IMR-90 (cell line): ENCODE results near the gene RPUSD1. TPM values are rescaled to one million over a fixed set of nuclear protein-coding genes. Genes with fewer than 3 reads are reported as not detected.
A peak's percentile ranks its signal among the peaks of the same experiment; 100 is the strongest.

Experiments
- ATAC-seq: fragments of 200-7000 bp; cut with Tn5 transposase; 2 replicates; pipeline ENCODE4 v1.9.1; 2020; ENCODE audit warnings: low read depth, mild to moderate bottlenecking, moderate library complexity
- BruUV-seq: library from RNA; stranded (reverse); fragments of 400-500 nt; replicated peaks from 2 replicates; lab custom pipeline; 2021; lab: Mats Ljungman, UMichigan
- CTCF ChIA-PET: fragments of 300-600 bp; formaldehyde crosslinking; extraction: SDS; loops from one replicate; lab custom pipeline; 2021; ENCODE audit warnings: antibody characterized with exemption; lab: Yijun Ruan, JAX
- POLR2A ChIA-PET: fragments of 300-600 bp; sonication (Branson Sonifier 250); formaldehyde crosslinking; loops from one replicate; lab custom pipeline; 2022; ENCODE audit warnings: antibody characterized with exemption; ENCODE audit not compliant: unreplicated experiment; lab: Charles Lee
- DNase-seq: peaks from one replicate; pipeline ENCODE4 v3.0.0; 2013
- H2AFZ ChIP-seq: replicated peaks from 2 replicates; pipeline ENCODE3; 2013; ENCODE audit warnings: low read length, mild to moderate bottlenecking; ENCODE audit not compliant: poor library complexity
- H2AK5ac ChIP-seq: 2 replicates; pipeline ENCODE4 v1.6.1; 2013; ENCODE audit warnings: low read depth, low read length, inconsistent platforms
- H2AK9ac ChIP-seq: replicated peaks from 2 replicates; pipeline ENCODE3; 2013; ENCODE audit warnings: mild to moderate bottlenecking, low read depth, low read length, moderate library complexity; ENCODE audit not compliant: poor library complexity
- H2BK120ac ChIP-seq: 2 replicates; pipeline ENCODE4 v1.6.1; 2013; ENCODE audit warnings: low read depth, low read length, inconsistent platforms
- H2BK15ac ChIP-seq: 3 replicates; pipeline ENCODE4 v1.6.1; 2013; ENCODE audit warnings: low read depth, low read length, inconsistent platforms
- H2BK20ac ChIP-seq: 2 replicates; pipeline ENCODE4 v1.6.1; 2013; ENCODE audit warnings: low read depth, mild to moderate bottlenecking, inconsistent platforms, low read length, moderate library complexity
- H2BK5ac ChIP-seq: 2 replicates; pipeline ENCODE4 v1.6.1; 2013; ENCODE audit warnings: mild to moderate bottlenecking, low read depth, low read length, inconsistent platforms; ENCODE audit not compliant: poor library complexity, severe bottlenecking
- H3K14ac ChIP-seq: replicated peaks from 2 replicates; pipeline ENCODE4 v1.6.1; 2013; ENCODE audit warnings: low read depth, low read length, inconsistent platforms
- H3K18ac ChIP-seq: 2 replicates; pipeline ENCODE4 v1.6.1; 2013; ENCODE audit warnings: low read depth, low read length, control low read depth
- H3K23ac ChIP-seq: 2 replicates; pipeline ENCODE4 v1.6.1; 2013; ENCODE audit warnings: low read depth, low read length, inconsistent platforms
- H3K27ac ChIP-seq: 2 replicates; pipeline ENCODE4 v1.5.1; 2013; ENCODE audit warnings: mild to moderate bottlenecking, control low read depth, low read length; ENCODE audit not compliant: insufficient read depth
- H3K27me3 ChIP-seq: 2 replicates; pipeline ENCODE4 v1.6.1; 2013; ENCODE audit warnings: low read length; ENCODE audit not compliant: control insufficient read depth, insufficient read depth
- H3K36me3 ChIP-seq: 2 replicates; pipeline ENCODE4 v1.6.1; 2013; ENCODE audit warnings: low read length, mixed read lengths; ENCODE audit not compliant: control insufficient read depth, insufficient read depth
- H3K4ac ChIP-seq: 2 replicates; pipeline ENCODE4 v1.6.1; 2013; ENCODE audit warnings: low read depth, low read length, inconsistent platforms
- H3K4me1 ChIP-seq: 2 replicates; pipeline ENCODE4 v1.6.1; 2013; ENCODE audit warnings: low read length, mixed read lengths; ENCODE audit not compliant: control insufficient read depth, insufficient read depth
- H3K4me2 ChIP-seq: 2 replicates; pipeline ENCODE4 v1.6.1; 2013; ENCODE audit warnings: low read depth, mild to moderate bottlenecking, control low read depth, low read length, moderate library complexity
- H3K4me3 ChIP-seq: 2 replicates; pipeline ENCODE4 v1.5.1; 2013; ENCODE audit warnings: low read depth, mild to moderate bottlenecking, control low read depth, low read length, moderate library complexity; ENCODE audit not compliant: insufficient read depth
- H3K56ac ChIP-seq: 2 replicates; pipeline ENCODE4 v1.6.1; 2013; ENCODE audit warnings: low read length, inconsistent platforms; ENCODE audit not compliant: insufficient read depth; ENCODE audit errors: extremely low read depth
- H3K79me1 ChIP-seq, 2 experiments: 2 replicates each; pipeline ENCODE4 v1.6.1; 2013; ENCODE audit warnings: low read length in 2 of 2, inconsistent platforms in 1 of 2, low read depth in 1 of 2
- H3K9ac ChIP-seq: 2 replicates; pipeline ENCODE4 v1.6.1; 2013; ENCODE audit warnings: low read depth, low read length, control low read depth
- H3K9me1 ChIP-seq: 2 replicates; pipeline ENCODE4 v1.6.1; 2013; ENCODE audit warnings: low read length, inconsistent platforms; ENCODE audit not compliant: insufficient read depth
- H3K9me3 ChIP-seq: 2 replicates; pipeline ENCODE4 v1.6.1; 2013; ENCODE audit warnings: low read length; ENCODE audit not compliant: control insufficient read depth, insufficient read depth
- H4K20me1 ChIP-seq: 2 replicates; pipeline ENCODE4 v1.6.1; 2013; ENCODE audit warnings: low read length, inconsistent platforms; ENCODE audit not compliant: insufficient read depth
- H4K5ac ChIP-seq: 2 replicates; pipeline ENCODE4 v1.6.1; 2013; ENCODE audit warnings: mild to moderate bottlenecking, low read depth, low read length, control low read depth
- H4K8ac ChIP-seq, 2 experiments: 2 replicates each; pipeline ENCODE4 v1.6.1; 2013; ENCODE audit warnings: low read depth in 2 of 2, low read length in 2 of 2, control low read depth in 1 of 2, inconsistent platforms in 1 of 2
- H4K91ac ChIP-seq: 2 replicates; pipeline ENCODE4 v1.6.1; 2013; ENCODE audit warnings: low read depth, low read length, inconsistent platforms; ENCODE audit not compliant: insufficient read depth
- CEBPB ChIP-seq: IDR thresholded peaks from 2 replicates; pipeline ENCODE4 v1.6.1; 2012; ENCODE audit warnings: low read depth, low read length, improper control_type of control experiment
- CHD1 ChIP-seq: IDR thresholded peaks from 2 replicates; pipeline ENCODE4 v1.6.1; 2012; ENCODE audit warnings: low read depth, low read length, improper control_type of control experiment
- ELK1 ChIP-seq: fragments of 150-350 bp; IDR thresholded peaks from 2 replicates; pipeline ENCODE4 v1.6.1; 2016; ENCODE audit warnings: low read depth, mild to moderate bottlenecking, low read length, moderate library complexity, borderline replicate concordance
- FOS ChIP-seq: fragments of 150-350 bp; IDR thresholded peaks from 2 replicates; pipeline ENCODE4 v1.6.1; 2016; ENCODE audit warnings: low read depth, low read length
- MAFK ChIP-seq: IDR thresholded peaks from 2 replicates; pipeline ENCODE4 v1.6.1; 2012; ENCODE audit warnings: low read depth, low read length, improper control_type of control experiment
- MXI1 ChIP-seq: IDR thresholded peaks from 2 replicates; pipeline ENCODE4 v1.6.1; 2012; ENCODE audit warnings: low read depth, mild to moderate bottlenecking, low read length, moderate library complexity, borderline replicate concordance
- POLR2A ChIP-seq: IDR thresholded peaks from 2 replicates; pipeline ENCODE4 v1.6.1; 2012; ENCODE audit warnings: mild to moderate bottlenecking, low read depth, low read length
- RAD21 ChIP-seq: IDR thresholded peaks from 2 replicates; pipeline ENCODE4 v1.6.1; 2012; ENCODE audit warnings: low read length, improper control_type of control experiment
- RFX5 ChIP-seq: IDR thresholded peaks from 2 replicates; pipeline ENCODE4 v1.8.0; 2012; ENCODE audit warnings: low read depth, mild to moderate bottlenecking, low read length, moderate library complexity
- USF2 ChIP-seq: fragments of 150-350 bp; IDR thresholded peaks from 2 replicates; pipeline ENCODE4 v1.6.1; 2017; ENCODE audit warnings: mild to moderate bottlenecking, antibody characterized with exemption, low read length, low read depth
- WGBS, 2 experiments: methylation state at CpG; one replicate each; pipeline versions ENCODE4 v1.1.5 to v1.1.7; 2013; ENCODE audit warnings: missing lambda C conversion rate in 2 of 2; ENCODE audit not compliant: insufficient read length in 1 of 2; ENCODE audit errors: extremely low coverage in 2 of 2; 5-methylcytosine and 5-hydroxymethylcytosine counted together
- dilution Hi-C: fragments of 300-500 bp; cut with HindIII; formaldehyde crosslinking; loops from one replicate; pipeline ENCODE4 v1.14.3; 2018; ENCODE audit warnings: low sequenced_read_pairs; ENCODE audit not compliant: unreplicated experiment
- in situ Hi-C: fragments of 300-500 bp; cut with MboI; formaldehyde crosslinking; loops from 3 replicates; pipeline ENCODE4 v1.14.3; 2019; ENCODE audit warnings: low sequenced_read_pairs, inconsistent platforms, mixed read lengths
- intact Hi-C: fragments of 100-400 bp; cut with micrococcal nuclease; formaldehyde crosslinking; loops from 2 replicates; pipeline ENCODE4 v1.10.0; 2022
- polyA plus RNA-seq, 3 experiments: library from polyadenylated mRNA; depleted of rRNA; stranded (reverse); fragments of >200 nt; gene quantifications; 2 replicates each; pipeline ENCODE4 v1.2.3, GENCODE V29; 2012; ENCODE audit warnings: low replicate concordance in 1 of 3
- total RNA-seq: library from RNA; depleted of rRNA; stranded (reverse); fragments of >200 nt; gene quantifications from 2 replicates; pipeline ENCODE4 v1.2.3, GENCODE V29; 2012

The RPUSD1 gene
- total and polyA plus RNA-seq, 2 of the 4 experiments (the other 2 are of a cell fraction): 13.1 to 32.3 TPM

GRCh38 chr16:789191-789850, 1.1 kb upstream of the RPUSD1 start:
- no peak overlapping the region for H3K9ac ChIP-seq
- BruUV-seq: no TSS peak
- no peak overlapping the region for H3K14ac ChIP-seq
- peaks cover 4 to 35% of the 10 kb centered on the region in 2 experiments; a peak in 2 of 4 replicates for H3K79me1 ChIP-seq
- H3K23ac ChIP-seq: no peak overlapping the region
- no peak overlapping the region for H2BK5ac ChIP-seq
- ATAC-seq (no peak), DNase-seq (no peak)
- peaks cover 25% of the 10 kb centered on the region for H4K20me1 ChIP-seq
- peak overlapping the region; percentile 93 for H2AFZ ChIP-seq
- no peak overlapping the region for H3K4ac ChIP-seq
- H4K5ac ChIP-seq: no peak overlapping the region
- no peaks in the 10 kb centered on the region for H3K9me3 ChIP-seq
- H3K36me3 ChIP-seq: peaks cover 18% of the 10 kb centered on the region
- H2BK15ac ChIP-seq: no peak overlapping the region
- no peak overlapping the region for H4K91ac ChIP-seq
- POLR2A ChIA-PET: no interaction called here
- no peaks in the 10 kb centered on the region for H3K9me1 ChIP-seq
- H3K56ac ChIP-seq: no peak overlapping the region
- dilution Hi-C loops (no loop called here), in situ Hi-C loops (loop anchor here (5.0 kb wide), 1 partner anchor 77 kb away; no protein-coding TSS in a partner anchor), intact Hi-C loops (loop anchor here (2.0 to 5.0 kb wide), 3 partner anchors 47 to 77 kb away; partner anchors contain the start of genes CCDC78, CIAO3 and HAGHL)
- no peak overlapping the region; the same call in 1 of the 2 replicates for H3K27ac ChIP-seq
- no peak overlapping the region for H2BK120ac ChIP-seq
- peaks cover 11% of the 10 kb centered on the region; the same call in 1 of the 2 replicates for H3K4me1 ChIP-seq
- CTCF ChIA-PET: no interaction called here
- TF ChIP-seq FOS: no peak
- TF ChIP-seq ELK1: no peak
- TF ChIP-seq MXI1: no peak
- no peak for TF ChIP-seq CEBPB
- TF ChIP-seq POLR2A: no peak
- no peak for TF ChIP-seq USF2
- TF ChIP-seq RAD21: no peak
- TF ChIP-seq CHD1: no peak
- TF ChIP-seq RFX5: no peak
- TF ChIP-seq MAFK: no peak
- peak overlapping the region; percentile 78 for H3K4me3 ChIP-seq
- H2AK9ac ChIP-seq: peak overlapping the region; percentile 55
- peak overlapping the region; percentile 67 for H3K4me2 ChIP-seq
- no peak overlapping the region for H4K8ac ChIP-seq
- H3K27me3 ChIP-seq: no peaks in the 10 kb centered on the region
- no peak overlapping the region for H2BK20ac ChIP-seq
- 79% methylated on average over 15 of the region's 33 CpGs; no CpG with 5 or more reads in 1 of the 2 experiments for WGBS, 2 experiments
- H2AK5ac ChIP-seq: no peak overlapping the region
- no peak overlapping the region for H3K18ac ChIP-seq
